Caco-2 (cell line): ENCODE data around the gene MLXIP. TPM values are rescaled to one million over a fixed set of nuclear protein-coding genes. Genes with fewer than 3 reads are reported as not detected.

Experiments used
- BruUV-seq: library from RNA; stranded (reverse); fragments of 400-500 nt; replicated peaks from 2 replicates; lab custom pipeline; 2021; lab: Mats Ljungman, UMichigan
- CTCF ChIA-PET: fragments of 300-600 bp; sonication (Branson Sonifier 250); formaldehyde crosslinking; loops from one replicate; lab custom pipeline; 2022; ENCODE audit warnings: antibody characterized with exemption; lab: Charles Lee
- POLR2A ChIA-PET: fragments of 300-600 bp; sonication (Branson Sonifier 250); formaldehyde crosslinking; loops from one replicate; lab custom pipeline; 2022; ENCODE audit warnings: antibody characterized with exemption; lab: Charles Lee
- DNase-seq, 2 experiments: peaks; one replicate each; pipeline versions ENCODE4 v3.0.0 to v3.0.0-alpha.2; 2020 to 2022
- H3K27me3 ChIP-seq: replicated peaks from 2 replicates; pipeline ENCODE4 v1.6.0; 2011; ENCODE audit warnings: low read length; ENCODE audit not compliant: control insufficient read depth, insufficient read depth
- H3K36me3 ChIP-seq: 2 replicates; pipeline ENCODE4 v1.5.1; 2011; ENCODE audit warnings: low read length; ENCODE audit not compliant: control insufficient read depth, insufficient read depth
- H3K4me1 ChIP-seq: fragments of 250-450 bp; sonication (Bioruptor Pico); 2 replicates; pipeline ENCODE4 v1.5.1; 2020; ENCODE audit warnings: mild to moderate bottlenecking
- H3K4me3 ChIP-seq: 2 replicates; pipeline ENCODE4 v1.5.1; 2011; ENCODE audit warnings: low read depth, mild to moderate bottlenecking, control low read depth, low read length
- H3K9me3 ChIP-seq: fragments of 250-450 bp; sonication (Bioruptor Pico); 2 replicates; pipeline ENCODE4 v1.5.1; 2020; ENCODE audit warnings: mild to moderate bottlenecking, moderate library complexity
- H3K27ac Mint-ChIP-seq: one replicate; pipeline ENCODE4 v1.8.0; 2022; ENCODE audit warnings: mixed read lengths; ENCODE audit not compliant: unreplicated experiment
- H3K27me3 Mint-ChIP-seq: one replicate; pipeline ENCODE4 v1.8.0; 2022; ENCODE audit warnings: mixed read lengths; ENCODE audit not compliant: insufficient read depth, unreplicated experiment
- H3K36me3 Mint-ChIP-seq: one replicate; pipeline ENCODE4 v1.8.0; 2022; ENCODE audit warnings: mild to moderate bottlenecking, mixed read lengths; ENCODE audit not compliant: insufficient read depth, unreplicated experiment
- H3K4me1 Mint-ChIP-seq: one replicate; pipeline ENCODE4 v1.8.0; 2022; ENCODE audit warnings: low read depth, mixed read lengths; ENCODE audit not compliant: unreplicated experiment
- H3K4me3 Mint-ChIP-seq: one replicate; pipeline ENCODE4 v1.8.0; 2022; ENCODE audit warnings: mild to moderate bottlenecking, moderate library complexity, mixed read lengths; ENCODE audit not compliant: unreplicated experiment
- H3K9me3 Mint-ChIP-seq: one replicate; pipeline ENCODE4 v1.8.0; 2022; ENCODE audit warnings: mixed read lengths; ENCODE audit not compliant: unreplicated experiment
- CTCF ChIP-seq, 2 experiments: fragments of 200-600 bp in 1 of 2; IDR thresholded peaks; 1 replicate in 1 of 2; 2 replicates in 1 of 2; pipeline versions ENCODE4 v1.5.1 to v1.8.0; 2011 to 2022; ENCODE audit warnings: antibody characterized with exemption in 1 of 2, control low read depth in 1 of 2, inconsistent platforms in 1 of 2, low read depth in 1 of 2, low read length in 1 of 2, mild to moderate bottlenecking in 1 of 2, moderate library complexity in 1 of 2; ENCODE audit not compliant: insufficient read depth in 1 of 2, severe bottlenecking in 1 of 2, unreplicated experiment in 1 of 2
- intact Hi-C: fragments of 100-400 bp; cut with micrococcal nuclease; formaldehyde crosslinking; loops from one replicate; pipeline ENCODE4 v1.10.0; 2022; ENCODE audit not compliant: unreplicated experiment
- total RNA-seq: library from RNA; stranded (reverse); gene quantifications from 2 replicates; pipeline ENCODE4 v1.2.3, GENCODE V29; 2022

The MLXIP gene
- total RNA-seq, 1 experiment from 2014 or later, result 54.5 TPM

GRCh38 chr12:122183588-122183940 lies 105.0 kb downstream of the MLXIP start:
- CTCF ChIA-PET, result interaction anchor here (1.0 kb wide), 1 partner anchor 129 kb away, joined by 3 read pairs; no protein-coding TSS in a partner anchor
- H3K27me3 Mint-ChIP-seq, result no peaks in the 10 kb centered on the region

DNA sequence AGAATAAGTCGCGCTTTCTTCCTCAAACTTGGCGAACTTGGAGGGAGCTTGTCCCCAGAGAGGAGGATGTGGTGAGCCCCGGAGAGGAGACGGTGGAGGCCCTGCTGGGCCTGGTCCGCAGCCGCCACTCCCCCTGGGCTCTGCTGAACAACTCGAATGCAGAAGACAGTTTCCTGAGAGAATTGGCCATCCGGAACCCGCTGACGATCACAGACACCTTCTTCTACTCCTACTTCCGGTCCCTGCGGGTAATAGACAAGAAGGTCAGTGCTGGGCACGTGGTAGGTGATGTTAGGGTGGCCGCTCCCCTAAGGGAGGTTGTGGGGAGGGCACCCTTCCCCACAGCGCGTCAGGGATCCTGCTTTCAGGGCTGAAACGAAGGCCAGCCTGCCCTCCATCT lies 106.0 kb downstream of the MLXIP start:
- POLR2A ChIA-PET, result no interaction called here
- no peaks in the 10 kb centered on the region for H3K9me3 ChIP-seq
- Mint-ChIP-seq H3K36me3 (no peaks in the 10 kb centered on the region), H3K4me3 (no peak overlapping the region), H3K27ac (no peak overlapping the region), H3K9me3 (no peaks in the 10 kb centered on the region), H3K27me3 (no peaks in the 10 kb centered on the region), H3K4me1 (no peaks in the 10 kb centered on the region)
- no peak for DNase-seq
- BruUV-seq, result no TSS peak
- H3K4me1 ChIP-seq, result no peaks in the 10 kb centered on the region
- H3K27me3 ChIP-seq, result no peaks in the 10 kb centered on the region
- no peak for TF ChIP-seq CTCF (IDR thresholded peaks at IDR 0.05; ENCODE audit: insufficient read depth in 1 of 2, low read depth in 1 of 2, low read length in 1 of 2, severe bottlenecking in 1 of 2, unreplicated experiment in 1 of 2)
- H3K4me3 ChIP-seq, result no peak overlapping the region
- CTCF ChIA-PET, result no interaction called here
- no peaks in the 10 kb centered on the region for H3K36me3 ChIP-seq
- intact Hi-C loops, result no loop called here

More at GRCh38 chr12:122183588-122183940, 105.0 kb downstream of the MLXIP start:
- POLR2A ChIA-PET, result no interaction called here
- Mint-ChIP-seq H3K36me3 (no peaks in the 10 kb centered on the region), H3K27ac (no peak overlapping the region), H3K9me3 (no peaks in the 10 kb centered on the region), H3K4me3 (peak overlapping the region; percentile 69), H3K4me1 (no peaks in the 10 kb centered on the region)
- no peaks in the 10 kb centered on the region for H3K4me1 ChIP-seq
- H3K27me3 ChIP-seq, result no peaks in the 10 kb centered on the region
- intact Hi-C loops, result no loop called here
- H3K4me3 ChIP-seq, result no peak overlapping the region; the same call in 1 of the 2 replicates
- DNase-seq, result no peak
- H3K36me3 ChIP-seq, result no peaks in the 10 kb centered on the region
- BruUV-seq, result no TSS peak
- no peaks in the 10 kb centered on the region for H3K9me3 ChIP-seq
- TF ChIP-seq CTCF (IDR thresholded peaks at IDR 0.05; ENCODE audit: insufficient read depth in 1 of 2, low read depth in 1 of 2, low read length in 1 of 2, severe bottlenecking in 1 of 2, unreplicated experiment in 1 of 2), result no peak

DNA sequence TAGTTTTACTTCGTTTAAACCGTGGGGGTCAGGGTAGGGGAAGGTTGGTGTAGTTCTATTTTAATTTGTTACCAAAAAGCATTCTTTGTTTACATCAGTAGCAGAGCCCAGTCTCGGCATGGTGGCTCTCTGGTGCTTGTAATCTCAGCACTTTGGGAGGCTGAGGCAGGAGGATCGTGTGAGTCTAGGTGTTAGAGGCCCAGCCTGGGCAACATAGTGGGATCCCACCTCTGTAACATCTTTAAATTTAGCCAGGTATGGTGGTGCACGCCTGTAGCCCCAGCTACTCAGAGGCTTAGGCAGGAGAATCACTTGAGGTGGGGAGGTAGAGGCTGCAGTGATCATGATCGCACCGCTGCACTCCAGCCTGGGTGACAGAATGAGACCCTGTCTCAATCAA lies 106.5 kb downstream of the MLXIP start:
- Histone ChIP-seq H3K4me3 (no peak overlapping the region), H3K27me3 (no peaks in the 10 kb centered on the region), H3K36me3 (no peaks in the 10 kb centered on the region), H3K9me3 (no peaks in the 10 kb centered on the region), H3K4me1 (no peaks in the 10 kb centered on the region)
- no TSS peak for BruUV-seq
- H3K27ac Mint-ChIP-seq, result no peak overlapping the region
- intact Hi-C loops, result no loop called here
- TF ChIP-seq CTCF (IDR thresholded peaks at IDR 0.05; ENCODE audit: insufficient read depth in 1 of 2, low read depth in 1 of 2, low read length in 1 of 2, severe bottlenecking in 1 of 2, unreplicated experiment in 1 of 2), result no peak
- ChIA-PET POLR2A (no interaction called here), CTCF (no interaction called here)
- no peaks in the 10 kb centered on the region for H3K36me3 Mint-ChIP-seq
- H3K9me3 Mint-ChIP-seq, result no peaks in the 10 kb centered on the region
- no peaks in the 10 kb centered on the region for H3K27me3 Mint-ChIP-seq
- DNase-seq, result no peak
- H3K4me1 Mint-ChIP-seq, result no peaks in the 10 kb centered on the region
- H3K4me3 Mint-ChIP-seq, result no peak overlapping the region
